ENCODE results near the gene HS3ST3A1. TPM values are rescaled to one million over a fixed set of nuclear protein-coding genes. Genes with fewer than 3 reads are reported as not detected.

Gene HS3ST3A1
- total and polyA plus RNA-seq, 2 of the 4 experiments (the other 2 are of a cell fraction), result 8.8 to 9.0 TPM

DNA sequence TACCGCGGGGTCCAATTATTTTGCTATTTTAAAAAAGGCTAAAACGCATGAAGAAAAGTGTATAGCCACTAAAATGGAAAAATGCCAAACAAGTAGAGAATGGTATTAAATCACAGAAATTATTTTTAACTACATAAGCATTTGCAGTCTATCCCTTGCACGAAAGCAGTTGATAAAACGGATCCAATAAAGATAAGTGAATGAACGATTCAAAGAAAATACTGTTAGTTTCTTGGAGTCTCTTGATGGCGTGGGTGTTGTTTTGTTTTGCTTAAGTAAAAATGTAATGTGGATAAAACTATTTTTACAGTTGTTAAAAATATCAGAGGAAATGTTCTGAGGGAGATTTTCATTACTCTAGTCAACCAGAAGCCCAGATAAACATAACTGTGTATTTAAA lies 9.3 kb downstream of the HS3ST3A1 start:
- H3K27ac ChIP-seq (ENCODE audit: insufficient read depth, low read length), result peak overlapping the region; percentile 41; the same call in 1 of the 2 replicates
- H2BK5ac ChIP-seq (ENCODE audit: low read depth, low read length, poor library complexity, severe bottlenecking), result peak overlapping the region; percentile 21
- no peak overlapping the region for H2BK15ac ChIP-seq (ENCODE audit: low read depth, low read length)
- DNase-seq, result peak; percentile 58
- no TSS peak for BruUV-seq (replicated peaks)
- H2AFZ ChIP-seq (replicated peaks; ENCODE audit: low read length, poor library complexity), result no peak overlapping the region
- no peak overlapping the region for H3K4me3 ChIP-seq (ENCODE audit: insufficient read depth, low read depth, low read length)
- intact Hi-C loops (cut with micrococcal nuclease), result loop anchor here (10.0 kb wide), 1 partner anchor 1212 kb away; no protein-coding TSS in a partner anchor
- TF ChIP-seq CTCF (conservative IDR thresholded peaks at IDR 0.05; ENCODE audit: low read depth, low read length) (no peak), SMC3 (IDR thresholded peaks at IDR 0.05; ENCODE audit: low read depth, low read length) (no peak), FOS (IDR thresholded peaks at IDR 0.05; ENCODE audit: low read depth, low read length) (no peak), MAZ (IDR thresholded peaks at IDR 0.05; ENCODE audit: borderline replicate concordance, low read depth, low read length) (no peak), ELK1 (IDR thresholded peaks at IDR 0.05; ENCODE audit: borderline replicate concordance, low read depth, low read length) (no peak), USF2 (IDR thresholded peaks at IDR 0.05; ENCODE audit: low read depth, low read length) (no peak), POLR2A (IDR thresholded peaks at IDR 0.05; ENCODE audit: low read depth, low read length) (no peak), RCOR1 (IDR thresholded peaks at IDR 0.05; ENCODE audit: insufficient replicate concordance, low read length) (no peak), RAD21 (IDR thresholded peaks at IDR 0.05; ENCODE audit: low read length) (no peak), MAFK (IDR thresholded peaks at IDR 0.05; ENCODE audit: low read depth, low read length) (no peak), BHLHE40 (IDR thresholded peaks at IDR 0.05; ENCODE audit: low read depth, low read length) (no peak), NFE2L2 (IDR thresholded peaks at IDR 0.05; ENCODE audit: low read depth, low read length) (no peak), RFX5 (IDR thresholded peaks at IDR 0.05; ENCODE audit: low read depth, low read length) (no peak), CHD1 (IDR thresholded peaks at IDR 0.05; ENCODE audit: low read depth, low read length) (no peak), CEBPB (IDR thresholded peaks at IDR 0.05; ENCODE audit: low read depth, low read length) (no peak), MXI1 (IDR thresholded peaks at IDR 0.05; ENCODE audit: borderline replicate concordance, low read depth, low read length) (no peak)
- H3K14ac ChIP-seq (replicated peaks; ENCODE audit: low read depth, low read length), result 0 out of 2 replicates have a peak overlapping the region, but pooled peaks have one; percentile 60
- no CpG with 5 or more reads among the region's 7 CpGs for WGBS, 2 experiments (ENCODE audit: extremely low coverage in 2 of 2, insufficient read length in 1 of 2)
- no peaks in the 10 kb centered on the region for H4K20me1 ChIP-seq (ENCODE audit: insufficient read depth, low read length)
- H3K4me2 ChIP-seq (ENCODE audit: low read depth, low read length), result peak overlapping the region; percentile 54
- H4K5ac ChIP-seq (ENCODE audit: low read depth, low read length), result no peak overlapping the region
- H3K36me3 ChIP-seq (ENCODE audit: control insufficient read depth, insufficient read depth, low read length), result no peaks in the 10 kb centered on the region
- peaks cover 28% of the 10 kb centered on the region for H3K4me1 ChIP-seq (ENCODE audit: control insufficient read depth, insufficient read depth, low read length)
- dilution Hi-C loops (cut with HindIII; ENCODE audit: low sequenced_read_pairs, unreplicated experiment), result no loop called here
- POLR2A ChIA-PET (ENCODE audit: unreplicated experiment), result no interaction called here
- no peaks in the 10 kb centered on the region for H3K27me3 ChIP-seq (ENCODE audit: control insufficient read depth, insufficient read depth, low read length)
- H4K91ac ChIP-seq (ENCODE audit: insufficient read depth, low read depth, low read length), result 0 out of 2 replicates have a peak overlapping the region, but pooled peaks have one; percentile 1
- no peak overlapping the region for H2AK5ac ChIP-seq (ENCODE audit: low read depth, low read length)
- H3K9me1 ChIP-seq (ENCODE audit: insufficient read depth, low read length), result peaks cover 20% of the 10 kb centered on the region; the same call in 1 of the 2 replicates
- peak overlapping the region; percentile 6; the same call in 1 of the 2 replicates for H3K18ac ChIP-seq (ENCODE audit: low read depth, low read length)
- H3K23ac ChIP-seq (ENCODE audit: low read depth, low read length), result peak overlapping the region; percentile 54; the same call in 1 of the 2 replicates
- peak overlapping the region; percentile 69; the same call in 1 of the 2 replicates for H2BK20ac ChIP-seq (ENCODE audit: low read depth, low read length)
- H3K79me1 ChIP-seq (ENCODE audit: low read depth in 1 of 2, low read length in 2 of 2), result peaks cover 18 to 67% of the 10 kb centered on the region in 2 experiments
- in situ Hi-C loops (cut with MboI; ENCODE audit: low sequenced_read_pairs), result loop anchor here (5.0 to 10.0 kb wide), 3 partner anchors 250 to 1332 kb away; partner anchors contain the start of gene HS3ST3B1
- CTCF ChIA-PET, result no interaction called here
- peak overlapping the region; percentile 81; the same call in 1 of the 2 replicates for H2BK120ac ChIP-seq (ENCODE audit: low read depth, low read length)
- H3K56ac ChIP-seq (ENCODE audit: extremely low read depth, insufficient read depth, low read length), result no peak overlapping the region
- peak overlapping the region; percentile 80; the same call in 1 of the 2 replicates for H3K4ac ChIP-seq (ENCODE audit: low read depth, low read length)
- H3K9me3 ChIP-seq (ENCODE audit: control insufficient read depth, insufficient read depth, low read length), result no peaks in the 10 kb centered on the region
- peak overlapping the region in 1 of 2 experiments; percentile 34; a peak in 1 of 4 replicates for H4K8ac ChIP-seq (ENCODE audit: low read depth in 2 of 2, low read length in 2 of 2)
- no peak for ATAC-seq (ENCODE audit: low read depth)
- no peak overlapping the region; the same call in 1 of the 2 replicates for H3K9ac ChIP-seq (ENCODE audit: low read depth, low read length)
- H2AK9ac ChIP-seq (replicated peaks; ENCODE audit: low read depth, low read length, poor library complexity), result no peak overlapping the region
